Activated CD4-positive, CD25-positive, alpha-beta regulatory T cell treated with anti-CD3 and anti-CD28 coated beads, Interleukin-2, amount 50 U/mL, for 72 hours (primary cell): ENCODE data around the gene NKD2.
A peak's percentile ranks its signal among the peaks of the same experiment; 100 is the strongest.

Experiments used
- DNase-seq: peaks from one replicate; pipeline ENCODE4 v3.0.0; 2021

Gene NKD2

GRCh38 chr5:979100-979817 is 29.3 kb upstream of the NKD2 start:
- no peak for DNase-seq

DNA sequence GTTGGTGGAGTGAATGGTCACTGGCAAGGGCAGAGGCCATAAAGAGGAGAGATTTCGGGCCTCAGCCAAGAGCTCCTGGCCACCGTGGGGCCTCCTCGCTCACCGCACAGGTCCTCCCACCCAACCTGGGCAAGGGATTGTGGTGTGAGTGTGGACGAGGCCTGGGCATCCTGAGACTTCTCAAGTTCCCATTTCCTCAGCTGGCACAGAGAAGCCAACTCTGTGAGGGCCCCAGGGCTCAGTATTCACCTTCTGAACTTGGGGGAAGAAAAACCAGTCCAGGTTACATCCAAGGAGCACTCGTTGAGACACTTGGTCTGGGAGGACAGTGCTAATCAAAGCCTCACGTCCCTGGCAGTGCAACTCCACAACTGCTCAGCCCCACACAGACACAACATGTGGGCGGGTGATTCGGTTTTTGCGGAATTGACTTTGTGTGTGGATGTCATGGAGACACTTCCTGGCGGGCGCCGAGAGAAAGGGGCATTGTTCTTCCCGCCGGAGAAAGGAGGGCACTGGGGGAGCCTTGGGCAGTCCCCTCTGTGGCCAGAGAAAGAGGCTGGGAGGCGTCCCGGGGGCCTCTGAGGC is 28.5 kb upstream of the NKD2 start:
- DNase-seq, result no peak

- DNase-seq, result no peak
Observed at GRCh38 chr5:980966-981365, 27.6 kb upstream of the NKD2 start.

GRCh38 chr5:981456-981855 is 27.1 kb upstream of the NKD2 start:
- DNase-seq, result no peak

DNA sequence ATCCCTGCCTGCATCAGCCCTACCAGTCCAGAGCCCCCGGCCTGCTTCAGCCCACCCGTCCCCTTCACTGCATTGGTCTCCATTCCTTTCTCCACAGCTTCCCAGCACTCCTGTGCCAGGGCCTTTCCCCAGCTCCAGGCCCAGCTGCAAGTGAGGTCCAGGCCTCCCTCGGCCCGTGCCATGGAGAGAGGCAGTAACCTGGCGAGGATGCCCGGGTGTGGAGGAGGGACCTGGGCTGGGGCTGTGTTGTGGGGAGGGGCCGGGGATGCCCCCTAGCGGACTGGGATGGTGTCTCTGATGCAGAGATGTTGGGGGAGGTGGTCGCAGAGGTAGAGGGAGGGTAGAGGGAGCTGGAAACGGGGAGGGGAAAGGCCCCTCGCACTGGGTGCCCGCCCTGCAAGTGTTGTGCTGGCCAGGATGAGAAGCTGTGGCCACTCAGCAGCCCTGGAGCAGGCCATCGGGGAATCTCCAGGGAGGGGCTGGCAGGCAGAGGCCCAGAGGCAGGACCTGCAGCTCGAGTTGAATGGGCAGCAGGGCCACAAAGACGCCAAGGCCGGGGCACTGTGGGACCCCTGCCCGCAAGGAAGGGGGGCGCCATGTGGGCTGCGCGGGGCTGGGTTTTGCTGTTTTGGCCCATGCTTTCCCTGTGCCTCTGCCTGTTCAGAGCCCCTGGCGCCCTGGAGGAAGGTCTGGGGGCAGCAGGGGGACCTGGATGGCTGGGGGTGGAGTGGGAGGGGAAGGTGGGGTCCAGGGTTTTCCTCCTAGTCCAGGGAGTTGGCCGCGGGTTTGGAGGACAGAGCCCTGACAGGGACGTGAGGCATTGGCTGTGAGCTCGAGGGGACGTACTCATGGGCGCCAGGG is 26.0 kb upstream of the NKD2 start:
- no peak for DNase-seq

DNA sequence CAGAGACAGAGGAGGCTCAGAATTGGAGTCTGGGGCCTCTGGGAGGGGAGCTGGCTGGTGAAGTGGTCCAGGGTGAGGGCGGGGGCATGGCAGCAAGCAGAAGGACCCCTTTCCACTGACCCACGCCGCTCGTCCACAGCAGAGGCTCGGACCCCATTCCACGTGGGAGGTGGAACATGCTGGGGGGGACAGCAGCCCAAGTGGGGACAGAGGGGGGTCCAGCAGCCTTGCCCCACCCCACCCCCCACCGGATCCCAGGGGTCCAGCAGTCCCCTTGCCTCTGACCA is 25.4 kb upstream of the NKD2 start:
- no peak for DNase-seq

GRCh38 chr5:983568-983967 is 25.0 kb upstream of the NKD2 start:
- DNase-seq, result no peak

- DNase-seq, result no peak
Observed at GRCh38 chr5:984774-985173, 23.8 kb upstream of the NKD2 start.

DNA sequence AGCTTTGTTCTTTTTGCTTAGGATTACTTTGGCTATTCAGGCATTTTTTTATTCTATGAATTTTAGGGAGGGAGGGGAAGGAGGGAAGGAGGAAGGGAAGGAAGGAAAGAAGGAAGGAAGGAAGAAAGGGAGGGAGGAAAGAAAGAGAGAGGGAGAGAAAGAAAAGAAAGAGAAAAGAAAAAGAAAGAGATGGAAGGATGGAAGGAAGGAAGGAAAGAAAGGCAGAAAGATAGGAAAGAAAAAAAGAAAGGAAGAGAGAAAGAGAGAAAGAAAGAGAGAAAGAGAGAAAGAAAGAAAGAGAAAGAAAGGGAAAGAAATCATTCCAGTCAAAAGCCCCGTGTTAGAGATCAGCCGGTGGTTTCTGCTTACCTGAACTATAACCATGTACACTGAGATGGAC is 20.8 kb upstream of the NKD2 start:
- DNase-seq, result no peak

DNA sequence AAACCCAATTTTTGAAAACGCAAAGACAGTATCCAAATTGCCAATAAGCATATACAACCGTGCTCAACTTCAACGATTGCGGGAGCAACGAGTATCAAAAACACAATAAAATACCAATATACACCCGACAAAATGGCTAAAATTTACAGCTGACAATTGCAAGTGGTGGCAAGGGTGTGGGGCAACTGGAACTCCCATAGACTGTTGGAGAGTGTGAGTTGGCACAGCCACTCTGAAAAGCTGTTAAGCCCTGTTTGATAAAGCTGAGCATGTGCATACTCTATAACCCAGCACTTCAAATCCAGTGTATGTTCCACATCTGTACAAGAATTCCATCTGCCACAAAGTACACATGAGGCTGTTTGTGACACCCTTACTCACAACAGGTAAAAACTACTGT is 20.3 kb upstream of the NKD2 start:
- no peak for DNase-seq

DNA sequence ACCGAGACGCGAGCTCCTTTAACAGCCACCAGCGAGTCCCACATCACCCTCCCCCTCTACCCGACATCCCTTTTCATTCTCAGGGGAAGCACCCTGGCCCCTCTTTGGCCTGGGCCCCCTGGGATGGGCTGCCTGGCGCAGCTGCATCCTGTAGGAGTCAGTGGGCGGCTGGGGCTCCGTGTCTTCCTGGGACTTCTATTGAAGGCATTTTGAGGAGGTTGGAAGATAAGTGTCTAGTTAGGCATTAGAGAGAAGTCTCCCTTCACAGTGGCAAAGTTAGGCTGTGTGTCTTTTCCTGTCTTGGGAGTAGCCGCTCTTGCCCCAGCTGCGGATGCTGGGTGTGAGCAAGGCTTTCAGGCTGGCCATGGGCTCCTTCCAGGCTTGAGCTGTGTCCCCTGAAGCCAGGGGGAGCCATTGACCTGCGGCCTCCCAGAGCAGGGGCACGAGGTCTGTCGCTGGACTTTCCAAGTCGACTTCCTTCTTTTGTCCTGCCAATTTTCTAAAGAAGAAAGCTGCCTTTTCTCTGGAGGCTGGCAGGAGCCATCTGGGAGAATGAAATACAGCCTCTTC is 18.6 kb upstream of the NKD2 start:
- no peak for DNase-seq

DNA sequence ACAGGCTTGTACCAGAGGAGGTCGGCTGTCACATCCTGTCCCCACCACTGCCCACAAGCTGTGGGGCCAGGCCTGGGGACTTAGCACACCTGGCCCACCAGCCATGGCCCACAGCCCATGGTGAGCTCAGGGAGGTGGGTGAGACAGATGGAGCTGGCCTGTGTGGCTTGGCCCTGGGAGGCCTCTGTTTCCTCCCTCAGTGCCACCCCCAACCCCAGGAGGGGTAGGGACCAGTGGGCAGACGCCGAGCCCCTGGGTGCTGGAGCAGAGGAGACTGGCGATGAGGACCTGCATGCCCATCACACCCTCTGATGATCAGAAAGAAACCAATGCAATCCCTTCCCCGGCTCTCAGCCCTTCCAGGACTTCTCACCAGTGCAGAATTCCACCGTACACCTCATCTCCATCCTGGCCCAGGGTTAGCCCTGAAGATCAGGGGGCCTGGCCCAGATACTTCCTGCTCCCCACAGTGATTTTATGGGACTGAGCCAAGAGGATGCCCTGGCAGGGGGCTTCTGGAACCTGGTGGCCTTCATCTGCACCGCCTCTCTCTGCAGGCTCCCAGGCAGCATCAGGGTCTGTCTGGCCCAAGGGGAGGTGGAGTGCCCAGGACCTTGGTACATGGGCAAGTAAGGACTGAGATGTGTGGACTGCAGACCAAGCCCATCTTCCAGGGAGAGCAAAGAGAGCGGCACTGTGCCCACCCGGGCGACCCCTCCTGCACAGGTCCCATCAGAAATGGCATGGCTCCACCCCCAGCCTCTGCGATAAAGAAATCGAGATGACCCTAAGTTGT is 16.9 kb upstream of the NKD2 start:
- no peak for DNase-seq

- no peak for DNase-seq
Observed at GRCh38 chr5:994272-994607, 14.4 kb upstream of the NKD2 start.

DNA sequence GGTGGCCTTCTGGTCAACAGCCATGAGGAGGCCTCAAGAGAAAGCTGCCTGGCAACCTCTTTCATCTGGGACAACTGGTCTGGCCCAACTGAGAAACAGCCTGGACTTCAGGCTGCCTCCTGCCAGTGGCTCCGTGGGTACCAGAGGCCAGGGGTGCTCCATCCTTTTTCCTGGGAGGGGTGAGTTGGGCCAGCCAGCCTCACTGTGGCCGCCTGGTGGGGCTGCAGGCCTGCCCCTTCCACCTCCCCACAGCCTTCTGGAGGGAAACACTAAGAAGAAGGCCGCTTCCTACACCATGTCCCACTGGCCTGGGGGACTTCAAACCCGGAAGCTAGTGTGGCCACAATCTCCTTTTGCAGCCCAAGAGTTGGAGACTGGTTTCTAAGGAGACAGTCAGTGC is 13.8 kb upstream of the NKD2 start:
- peak; percentile 21 for DNase-seq

GRCh38 chr5:995318-995717 is 13.3 kb upstream of the NKD2 start:
- peak; percentile 23 for DNase-seq

DNA sequence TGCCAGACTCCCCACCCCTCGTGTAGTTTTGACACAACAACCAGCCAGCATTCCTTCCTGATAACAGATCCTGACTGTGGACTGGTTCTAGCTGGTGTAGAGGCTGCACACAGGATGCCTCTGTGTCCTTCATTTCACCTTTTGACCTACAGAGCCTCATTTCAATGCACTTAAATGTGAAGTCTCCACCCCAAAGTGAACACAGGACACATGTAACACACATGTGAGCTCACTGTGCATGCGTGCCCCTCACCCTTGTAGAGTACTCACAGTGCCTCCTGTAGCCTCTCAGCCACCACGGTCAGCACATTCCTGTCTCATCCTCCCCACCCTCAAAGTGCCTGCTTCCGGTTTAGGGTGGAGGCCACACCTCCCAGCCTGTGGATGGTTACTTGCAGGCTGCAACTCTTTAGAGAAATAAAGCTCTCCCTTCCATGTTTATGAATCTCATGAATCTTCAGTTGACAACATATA is 11.6 kb upstream of the NKD2 start:
- DNase-seq, result peak; percentile 25

DNA sequence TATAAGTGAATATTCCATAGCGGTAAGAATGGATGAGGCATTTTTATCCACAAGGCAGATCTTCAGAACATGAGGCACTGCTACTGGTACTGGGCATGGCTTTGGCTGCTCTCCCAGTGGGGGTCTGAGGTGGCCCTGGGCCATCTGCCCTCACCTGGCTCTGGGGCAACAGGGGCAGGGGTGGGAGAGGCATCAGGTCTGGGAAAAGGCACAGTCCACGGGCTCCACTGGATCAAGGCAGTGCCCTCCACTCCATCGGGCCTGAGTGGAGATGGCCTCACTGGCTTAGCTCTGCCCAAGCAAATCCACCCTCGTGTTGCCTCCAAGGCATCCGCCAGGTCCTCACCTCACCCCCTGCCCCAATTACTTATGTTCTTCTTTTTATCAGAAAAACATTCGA is 10.9 kb upstream of the NKD2 start:
- peak; percentile 18 for DNase-seq

DNA sequence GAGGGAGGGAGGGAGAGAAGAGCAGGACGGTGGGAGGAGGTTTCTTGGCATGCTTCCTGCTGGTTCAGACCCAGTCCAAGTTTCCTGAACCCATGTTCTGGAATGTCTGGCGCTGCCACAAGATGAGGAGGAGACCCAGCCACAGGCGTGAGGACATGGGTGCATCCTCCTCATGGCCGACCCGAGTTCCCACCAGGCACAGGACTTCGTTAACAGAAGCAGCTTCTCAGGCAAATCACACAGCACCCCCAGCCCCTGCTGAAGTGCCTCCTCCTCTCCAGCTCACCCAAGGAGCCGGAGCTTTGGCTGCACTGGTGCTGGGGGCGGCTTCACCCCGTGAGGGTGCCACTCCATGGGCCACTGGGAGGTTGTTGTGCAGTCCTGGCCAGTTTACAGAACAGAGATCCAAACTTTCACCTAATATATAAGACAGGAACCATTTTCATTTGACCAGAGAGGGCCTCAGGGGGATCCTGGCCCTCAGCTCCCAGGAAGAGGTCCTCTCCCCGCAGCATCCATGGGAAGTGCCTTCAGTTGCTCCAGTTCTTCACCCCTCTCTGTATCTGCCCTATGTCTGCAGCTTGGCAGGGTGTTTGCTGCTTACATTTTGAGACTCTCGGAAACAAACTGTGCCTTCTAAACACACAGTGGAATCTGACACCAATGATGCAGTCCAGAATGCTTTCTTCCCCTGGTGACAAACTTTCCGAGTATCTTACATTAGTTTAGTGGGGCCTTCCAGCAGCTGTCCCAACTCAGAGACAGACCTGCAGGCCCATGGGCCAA is 10.2 kb upstream of the NKD2 start:
- peak; percentile 21 for DNase-seq

DNA sequence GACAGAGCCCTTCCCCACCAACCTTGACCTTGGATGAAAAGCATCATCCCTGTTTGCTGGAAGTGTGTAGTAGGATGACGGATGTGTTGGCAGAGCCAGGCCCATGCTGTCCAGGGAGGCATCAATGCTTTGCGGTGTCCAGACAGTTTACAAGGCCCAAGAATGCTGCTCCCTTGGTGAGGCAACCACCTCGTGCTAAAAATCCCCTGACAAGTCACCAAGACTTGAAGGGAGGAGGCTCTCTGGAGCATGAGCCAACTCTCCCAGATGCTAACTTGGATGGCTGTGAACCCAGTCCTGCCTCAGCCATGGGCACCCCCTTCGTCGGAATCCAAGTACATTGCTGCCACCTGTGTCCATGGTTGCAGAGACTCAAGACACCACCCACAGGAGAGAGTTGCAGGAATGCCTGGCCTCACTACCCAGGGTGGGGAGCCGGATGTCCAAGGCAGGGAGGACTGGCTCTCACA is 9.5 kb upstream of the NKD2 start:
- peak; percentile 14 for DNase-seq

- peak; percentile 24 for DNase-seq
Observed at GRCh38 chr5:999724-1000123, 8.9 kb upstream of the NKD2 start.

- no peak for DNase-seq
Observed at GRCh38 chr5:1000329-1000728, 8.3 kb upstream of the NKD2 start.

DNA sequence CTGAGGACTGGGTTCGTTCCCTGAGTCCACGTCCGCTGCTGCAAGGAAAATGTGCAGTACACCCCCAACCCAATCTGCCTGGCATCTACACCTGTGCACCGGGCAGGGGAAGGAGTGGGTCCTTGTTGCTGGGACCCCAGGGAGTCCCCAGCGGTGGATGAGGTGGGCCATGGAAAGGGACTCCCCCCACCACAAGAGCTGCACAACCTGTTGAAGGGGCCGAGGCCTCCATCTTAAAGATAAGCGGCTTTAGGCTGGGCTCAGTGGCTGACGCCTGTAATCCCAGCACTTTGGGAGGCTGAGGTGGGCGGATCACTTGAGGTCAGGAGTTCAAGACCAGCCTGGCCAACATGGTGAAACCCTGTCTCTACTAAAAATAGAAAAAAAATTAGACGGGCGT is 7.8 kb upstream of the NKD2 start:
- DNase-seq, result peak; percentile 11
